DND-41 (cell line): ENCODE measurements around the gene CHCHD3.

ENCODE experiments used
- EZH2 ChIP-seq: IDR thresholded peaks from 3 replicates; pipeline ENCODE4 v1.6.1; 2012; ENCODE audit warnings: borderline replicate concordance, low read depth, mild to moderate bottlenecking, moderate library complexity, low read length, inconsistent platforms; ENCODE audit not compliant: severe bottlenecking
- TF ChIP-seq, protein P1 (sequence below): IDR thresholded peaks from 2 replicates; pipeline ENCODE4 v1.5.1; 2012; ENCODE audit warnings: borderline replicate concordance, low read length, moderate library complexity, mild to moderate bottlenecking; ENCODE audit not compliant: poor library complexity, severe bottlenecking; ENCODE audit errors: extremely low read depth

DNA sequence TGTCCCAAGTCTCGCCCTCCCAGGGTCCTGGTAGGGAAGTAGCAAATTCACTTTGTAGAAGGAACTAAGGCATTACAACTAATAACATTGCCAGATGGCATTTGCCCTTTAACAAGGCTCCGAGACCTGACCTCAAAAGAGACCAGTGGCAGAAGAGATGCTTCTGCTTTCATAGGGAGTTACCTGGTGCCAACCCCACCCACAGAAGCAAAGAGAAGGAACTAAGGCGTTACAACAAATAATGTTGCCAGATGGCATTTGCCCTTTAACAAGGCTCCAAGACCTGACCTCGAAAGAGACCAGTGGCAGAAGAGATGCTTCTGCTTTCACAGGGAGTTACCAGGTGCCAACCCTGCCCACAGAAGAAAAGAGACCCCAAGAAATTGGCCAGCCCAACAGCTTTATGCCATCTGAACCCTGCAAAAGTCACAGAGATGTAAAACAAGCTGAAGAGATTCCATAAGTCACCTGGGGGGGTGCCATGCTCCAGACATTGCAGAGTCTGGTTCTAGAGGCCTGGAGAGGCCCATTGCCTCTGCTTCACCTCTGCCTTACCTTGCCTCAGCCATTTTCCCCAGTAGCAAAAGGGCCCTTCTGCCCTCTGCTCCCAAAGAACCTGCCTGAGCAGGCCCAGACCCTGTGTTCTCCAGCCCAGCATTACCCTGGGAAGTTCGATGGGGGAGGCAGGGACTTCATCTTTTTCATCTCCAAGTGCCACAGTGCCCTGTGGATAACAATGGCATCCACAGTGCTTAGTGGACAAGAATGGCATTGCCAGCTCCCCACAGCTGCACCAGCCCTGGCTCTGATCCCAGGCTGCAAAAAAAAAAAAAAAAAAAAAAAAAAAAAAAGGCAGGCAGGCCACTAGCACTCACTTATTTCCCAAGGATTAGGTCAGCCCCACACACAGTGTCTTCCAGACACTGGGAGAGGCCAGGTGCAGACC lies 326.1 kb downstream of the CHCHD3 start:
- TF ChIP-seq, protein P1, sequence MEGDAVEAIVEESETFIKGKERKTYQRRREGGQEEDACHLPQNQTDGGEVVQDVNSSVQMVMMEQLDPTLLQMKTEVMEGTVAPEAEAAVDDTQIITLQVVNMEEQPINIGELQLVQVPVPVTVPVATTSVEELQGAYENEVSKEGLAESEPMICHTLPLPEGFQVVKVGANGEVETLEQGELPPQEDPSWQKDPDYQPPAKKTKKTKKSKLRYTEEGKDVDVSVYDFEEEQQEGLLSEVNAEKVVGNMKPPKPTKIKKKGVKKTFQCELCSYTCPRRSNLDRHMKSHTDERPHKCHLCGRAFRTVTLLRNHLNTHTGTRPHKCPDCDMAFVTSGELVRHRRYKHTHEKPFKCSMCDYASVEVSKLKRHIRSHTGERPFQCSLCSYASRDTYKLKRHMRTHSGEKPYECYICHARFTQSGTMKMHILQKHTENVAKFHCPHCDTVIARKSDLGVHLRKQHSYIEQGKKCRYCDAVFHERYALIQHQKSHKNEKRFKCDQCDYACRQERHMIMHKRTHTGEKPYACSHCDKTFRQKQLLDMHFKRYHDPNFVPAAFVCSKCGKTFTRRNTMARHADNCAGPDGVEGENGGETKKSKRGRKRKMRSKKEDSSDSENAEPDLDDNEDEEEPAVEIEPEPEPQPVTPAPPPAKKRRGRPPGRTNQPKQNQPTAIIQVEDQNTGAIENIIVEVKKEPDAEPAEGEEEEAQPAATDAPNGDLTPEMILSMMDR: no peak
- TF ChIP-seq EZH2: no peak
